Memory B cell (primary cell): ENCODE results near the gene COG3.

Experiments used
- ATAC-seq: fragments of 150-1000 bp; cut with Tn5 transposase; 2 replicates; pipeline ENCODE4 v1.10.0; 2021; ENCODE audit warnings: low read depth, mild to moderate bottlenecking, moderate library complexity
- DNase-seq, 2 donors: peaks; one replicate each; pipeline ENCODE4 v3.0.0; 2022; ENCODE audit warnings: low spot score in 2 of 2
- H3K27ac Mint-ChIP-seq: one replicate; pipeline ENCODE4 v1.8.0; 2022; ENCODE audit warnings: mild to moderate bottlenecking, moderate library complexity, mixed read lengths
- H3K27me3 Mint-ChIP-seq: one replicate; pipeline ENCODE4 v1.8.0; 2022; ENCODE audit warnings: mixed read lengths
- H3K36me3 Mint-ChIP-seq: one replicate; pipeline ENCODE4 v1.8.0; 2022; ENCODE audit warnings: mild to moderate bottlenecking, mixed read lengths
- H3K4me1 Mint-ChIP-seq: one replicate; pipeline ENCODE4 v1.8.0; 2022; ENCODE audit warnings: mixed read lengths
- H3K4me3 Mint-ChIP-seq: one replicate; pipeline ENCODE4 v1.8.0; 2022; ENCODE audit warnings: mild to moderate bottlenecking, moderate library complexity, mixed read lengths
- H3K9me3 Mint-ChIP-seq: one replicate; pipeline ENCODE4 v1.8.0; 2022; ENCODE audit warnings: mixed read lengths

Gene COG3

DNA sequence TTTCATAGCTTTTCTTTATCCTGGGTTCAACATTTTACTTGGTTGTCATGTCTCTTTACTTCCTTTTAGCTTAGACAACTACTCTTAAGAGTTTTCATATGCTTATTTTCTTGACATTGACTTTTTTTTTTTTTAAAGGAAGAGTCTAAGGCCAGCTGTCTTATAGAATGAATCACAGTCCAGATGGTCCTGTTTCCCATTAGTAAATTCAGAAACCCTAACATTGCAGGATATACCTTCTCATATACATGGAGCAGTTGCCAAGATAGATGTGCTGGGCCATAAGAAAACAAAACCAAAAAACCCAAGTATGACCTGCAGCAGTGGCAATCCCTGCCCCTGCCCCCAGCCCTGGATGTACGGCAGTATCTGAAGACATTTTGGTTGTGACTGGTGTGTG is 72.8 kb downstream of the COG3 start:
- no peak overlapping the region for H3K27ac Mint-ChIP-seq

DNA sequence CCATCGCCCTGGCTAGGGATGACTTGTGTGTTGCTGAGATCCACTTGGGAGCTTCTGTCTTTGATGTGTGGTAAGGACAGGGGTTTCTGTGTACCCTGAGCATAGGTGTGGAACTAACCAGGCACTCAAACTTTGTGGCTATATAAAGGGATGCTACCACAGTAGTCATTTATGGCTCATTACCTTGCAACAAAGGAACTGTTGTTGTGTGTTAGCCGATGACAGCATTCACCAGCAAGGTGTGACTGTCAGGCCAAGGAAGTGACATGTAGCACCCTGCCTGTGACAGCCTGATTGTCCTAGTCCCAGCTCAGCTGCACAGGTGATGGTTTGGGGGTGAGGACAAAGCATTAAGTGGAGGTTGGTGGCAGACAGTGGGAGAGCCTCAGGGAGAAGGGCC is 73.6 kb downstream of the COG3 start:
- Mint-ChIP-seq H3K4me1 (no peaks in the 10 kb centered on the region), H3K27ac (no peak overlapping the region), H3K9me3 (no peaks in the 10 kb centered on the region), H3K36me3 (peaks cover 10% of the 10 kb centered on the region), H3K4me3 (no peak overlapping the region), H3K27me3 (no peaks in the 10 kb centered on the region)
- DNase-seq (no peak), ATAC-seq (no peak)

More for the DNA sequence above, 72.8 kb downstream of the COG3 start:
- H3K9me3 Mint-ChIP-seq, result no peaks in the 10 kb centered on the region
- ATAC-seq, result no peak
- no peak for DNase-seq
- no peak overlapping the region for H3K4me3 Mint-ChIP-seq
- no peaks in the 10 kb centered on the region for H3K27me3 Mint-ChIP-seq
- peaks cover 16% of the 10 kb centered on the region for H3K36me3 Mint-ChIP-seq
- no peaks in the 10 kb centered on the region for H3K4me1 Mint-ChIP-seq

DNA sequence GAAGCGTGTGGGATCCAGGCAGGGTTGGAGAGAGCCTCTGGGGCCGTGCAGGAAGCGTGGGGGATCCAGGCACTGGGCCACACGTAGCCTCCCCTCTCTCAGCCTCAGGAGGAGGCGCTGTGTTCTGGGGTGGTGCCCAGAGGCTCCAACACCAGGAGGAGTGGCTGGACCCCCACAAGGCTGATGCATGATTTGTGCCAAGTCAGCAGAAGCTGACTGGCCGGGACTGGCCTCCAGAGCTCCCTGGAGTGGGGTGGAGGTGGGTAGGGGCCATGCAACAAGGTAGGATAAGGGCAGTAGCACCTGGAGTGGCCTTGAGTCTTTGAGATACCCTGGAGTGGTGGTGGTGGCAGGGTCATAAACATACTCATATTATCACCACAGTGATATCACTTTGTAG is 75.5 kb downstream of the COG3 start:
- no peaks in the 10 kb centered on the region for H3K4me1 Mint-ChIP-seq
- H3K4me3 Mint-ChIP-seq, result no peak overlapping the region
- H3K36me3 Mint-ChIP-seq, result peaks cover 5% of the 10 kb centered on the region
- no peak for ATAC-seq
- no peaks in the 10 kb centered on the region for H3K9me3 Mint-ChIP-seq
- no peak overlapping the region for H3K27ac Mint-ChIP-seq
- H3K27me3 Mint-ChIP-seq, result no peaks in the 10 kb centered on the region
- DNase-seq, result no peak

DNA sequence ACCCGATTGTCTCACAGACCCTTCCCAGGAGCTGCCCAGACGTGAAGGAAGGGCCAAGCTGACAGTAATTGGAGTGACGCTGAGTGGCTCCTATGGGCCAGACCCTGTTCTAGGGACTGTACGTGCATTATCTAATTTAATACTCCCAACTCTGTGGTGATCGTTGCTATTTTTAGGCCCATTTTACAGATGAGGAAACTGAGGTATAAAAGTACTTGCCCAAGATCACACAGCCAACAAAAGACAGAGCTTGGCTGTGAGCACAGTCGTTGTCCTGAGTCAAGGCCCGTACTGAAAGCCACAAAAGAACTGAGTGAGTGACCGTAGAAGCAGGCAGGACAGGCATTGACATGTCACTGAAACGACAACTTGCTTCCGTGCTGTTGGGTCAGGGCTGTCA is 76.1 kb downstream of the COG3 start:
- H3K4me3 Mint-ChIP-seq, result no peak overlapping the region
- H3K27me3 Mint-ChIP-seq, result no peaks in the 10 kb centered on the region
- peaks cover under 1% of the 10 kb centered on the region for H3K4me1 Mint-ChIP-seq
- H3K27ac Mint-ChIP-seq, result no peak overlapping the region
- ATAC-seq, result no peak
- H3K9me3 Mint-ChIP-seq, result no peaks in the 10 kb centered on the region
- no peaks in the 10 kb centered on the region for H3K36me3 Mint-ChIP-seq
- DNase-seq, result no peak

DNA sequence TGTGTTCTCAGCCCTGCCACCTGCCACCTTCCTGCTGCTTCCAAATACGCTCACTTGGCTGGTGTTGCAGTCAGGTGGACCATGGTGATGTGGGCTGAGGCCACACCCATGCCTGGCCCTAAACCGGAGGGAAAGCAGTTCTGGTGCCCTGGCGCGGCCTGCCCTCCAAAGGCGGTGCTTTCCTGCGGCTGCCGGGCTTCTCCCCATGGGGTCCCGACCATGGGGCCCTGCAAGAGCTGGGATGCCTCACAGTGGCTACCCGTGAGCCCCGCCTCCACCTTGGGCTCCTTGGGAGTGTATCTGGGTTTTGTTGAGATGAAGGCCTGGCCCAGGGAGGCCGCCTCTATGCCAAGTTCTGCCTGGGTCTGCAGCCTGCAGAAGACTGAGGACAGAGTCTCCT is 77.1 kb downstream of the COG3 start:
- no peaks in the 10 kb centered on the region for H3K9me3 Mint-ChIP-seq
- DNase-seq (no peak), ATAC-seq (no peak)
- H3K4me1 Mint-ChIP-seq, result peaks cover 6% of the 10 kb centered on the region
- H3K27me3 Mint-ChIP-seq, result no peaks in the 10 kb centered on the region
- no peaks in the 10 kb centered on the region for H3K36me3 Mint-ChIP-seq
- no peak overlapping the region for H3K4me3 Mint-ChIP-seq
- H3K27ac Mint-ChIP-seq, result no peak overlapping the region

DNA sequence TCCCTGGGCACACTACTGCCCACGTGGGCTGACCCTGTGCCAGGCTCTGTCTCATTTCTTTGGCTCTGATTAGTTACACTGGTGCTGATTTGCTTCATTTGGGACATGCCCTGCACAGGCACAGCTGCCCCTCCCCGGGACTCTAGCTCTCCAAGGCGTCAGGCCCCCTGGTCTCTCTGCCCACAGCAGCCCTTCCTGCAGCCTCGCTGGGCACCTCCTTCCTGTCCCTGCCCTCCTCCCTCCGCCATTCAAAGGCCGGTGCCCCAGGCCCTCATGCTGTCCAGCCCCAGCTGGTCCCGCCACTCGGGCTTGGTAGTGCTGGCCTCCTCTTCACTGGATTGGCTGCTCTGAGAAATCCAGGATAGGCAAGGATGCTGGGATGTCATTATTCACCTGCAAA is 77.7 kb downstream of the COG3 start:
- H3K4me3 Mint-ChIP-seq, result no peak overlapping the region
- no peaks in the 10 kb centered on the region for H3K36me3 Mint-ChIP-seq
- ATAC-seq, result no peak
- no peaks in the 10 kb centered on the region for H3K9me3 Mint-ChIP-seq
- H3K27me3 Mint-ChIP-seq, result no peaks in the 10 kb centered on the region
- no peak for DNase-seq
- H3K4me1 Mint-ChIP-seq, result peaks cover 6% of the 10 kb centered on the region
- no peak overlapping the region for H3K27ac Mint-ChIP-seq

DNA sequence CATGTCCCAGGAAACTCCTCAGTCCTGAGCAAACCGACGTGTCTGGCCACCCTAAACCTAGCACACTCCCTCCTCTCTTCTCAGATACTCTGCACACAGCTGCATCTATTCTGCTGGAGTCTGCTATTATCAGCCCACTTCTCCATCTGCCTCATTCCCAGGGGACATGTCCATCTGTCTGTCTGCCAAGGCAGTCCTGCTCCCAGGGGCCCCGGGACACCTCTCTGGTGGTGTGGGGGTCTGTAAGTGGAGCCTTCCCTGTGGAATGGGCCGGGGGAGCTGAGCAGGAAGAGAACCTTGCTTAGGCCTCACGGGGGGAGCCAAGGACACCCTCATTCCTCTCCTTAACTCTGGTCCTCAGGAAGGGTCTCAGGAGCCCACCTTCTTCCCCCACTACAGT is 78.1 kb downstream of the COG3 start:
- Mint-ChIP-seq H3K27ac (no peak overlapping the region), H3K9me3 (no peaks in the 10 kb centered on the region), H3K27me3 (no peaks in the 10 kb centered on the region), H3K4me3 (no peak overlapping the region), H3K4me1 (peaks cover 6% of the 10 kb centered on the region), H3K36me3 (no peaks in the 10 kb centered on the region)
- ATAC-seq, result no peak
- DNase-seq, result no peak

DNA sequence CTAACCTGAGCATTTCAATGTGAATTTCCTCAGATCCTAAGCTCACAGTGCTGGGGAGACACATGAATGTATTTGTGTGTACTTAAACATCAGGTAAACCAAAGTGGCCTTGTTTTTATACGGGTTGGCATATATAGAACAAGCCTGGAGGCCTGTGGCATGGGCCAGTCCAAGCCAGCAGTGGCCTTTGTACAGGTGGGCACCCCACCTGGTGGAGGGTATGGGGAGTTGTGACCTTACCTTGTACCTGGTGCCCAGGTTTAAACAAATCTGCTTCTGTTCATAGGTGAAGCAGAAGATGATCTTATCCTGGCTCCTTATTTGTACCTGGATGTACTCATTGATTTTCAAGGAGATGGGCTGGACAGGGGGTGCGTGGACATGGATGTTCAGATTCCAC is 79.8 kb downstream of the COG3 start:
- Mint-ChIP-seq H3K27ac (no peak overlapping the region), H3K27me3 (no peaks in the 10 kb centered on the region), H3K36me3 (no peaks in the 10 kb centered on the region), H3K4me3 (no peak overlapping the region), H3K4me1 (peaks cover 6% of the 10 kb centered on the region), H3K9me3 (no peaks in the 10 kb centered on the region)
- ATAC-seq (no peak), DNase-seq (no peak)

DNA sequence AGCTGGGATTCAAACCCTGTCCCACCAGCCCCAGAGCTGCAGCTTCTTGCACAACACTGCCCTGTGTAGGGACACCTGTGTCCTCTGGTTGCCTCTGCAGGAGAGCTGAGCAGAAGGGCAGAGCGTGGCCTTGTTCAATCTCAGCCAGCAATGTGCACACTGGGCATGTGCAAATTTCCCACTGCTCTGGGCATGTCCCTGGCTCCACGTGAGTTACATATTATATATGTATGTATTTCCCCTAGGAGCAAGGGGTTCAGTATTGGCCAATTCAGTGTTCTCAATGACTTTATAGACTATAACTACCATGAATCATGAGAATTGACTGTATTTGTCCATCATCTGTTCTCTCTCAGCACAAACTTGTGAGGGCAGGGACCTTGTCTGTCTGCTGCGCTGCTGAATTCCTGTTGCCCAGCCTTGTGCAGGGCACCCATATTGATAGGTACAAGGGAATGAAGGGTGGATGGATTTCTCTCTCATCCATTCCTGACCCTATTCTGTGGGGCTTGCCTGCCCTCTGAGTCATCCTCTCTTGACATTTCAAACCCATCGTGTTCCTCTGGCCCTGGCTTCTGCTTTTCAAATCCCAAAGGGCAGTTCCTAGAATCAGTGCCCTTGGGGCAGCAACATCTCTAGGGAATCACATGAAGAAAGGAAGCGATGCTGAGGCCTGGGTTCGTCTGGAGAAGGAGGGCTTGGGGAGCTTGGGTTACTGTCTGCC is 81.1 kb downstream of the COG3 start:
- peaks cover 6% of the 10 kb centered on the region for H3K4me1 Mint-ChIP-seq
- H3K27me3 Mint-ChIP-seq, result peaks cover 2% of the 10 kb centered on the region
- no peak overlapping the region for H3K27ac Mint-ChIP-seq
- ATAC-seq (no peak), DNase-seq (no peak)
- H3K4me3 Mint-ChIP-seq, result no peak overlapping the region
- no peaks in the 10 kb centered on the region for H3K9me3 Mint-ChIP-seq
- H3K36me3 Mint-ChIP-seq, result no peaks in the 10 kb centered on the region

DNA sequence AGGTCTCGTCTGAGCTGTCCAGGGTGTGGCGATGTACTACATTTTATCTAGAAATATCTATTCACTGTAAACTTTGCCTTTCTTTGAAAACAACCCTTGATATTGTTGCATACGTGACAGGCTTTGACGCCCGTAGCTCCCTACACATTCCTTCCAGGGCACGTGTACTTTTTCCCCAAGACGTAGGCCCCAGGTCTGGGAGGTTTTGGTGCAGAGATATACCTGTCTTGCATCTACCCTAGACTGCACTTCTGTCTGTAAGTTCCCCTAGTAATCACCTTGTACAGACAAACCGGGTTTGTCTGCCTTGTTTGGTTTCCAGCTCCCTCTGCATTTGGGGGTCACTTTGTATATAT is 81.6 kb downstream of the COG3 start:
- Mint-ChIP-seq H3K27me3 (peaks cover 2% of the 10 kb centered on the region), H3K27ac (no peak overlapping the region), H3K4me3 (no peak overlapping the region), H3K9me3 (no peaks in the 10 kb centered on the region), H3K36me3 (no peaks in the 10 kb centered on the region), H3K4me1 (peaks cover 6% of the 10 kb centered on the region)
- ATAC-seq (no peak), DNase-seq (no peak)

DNA sequence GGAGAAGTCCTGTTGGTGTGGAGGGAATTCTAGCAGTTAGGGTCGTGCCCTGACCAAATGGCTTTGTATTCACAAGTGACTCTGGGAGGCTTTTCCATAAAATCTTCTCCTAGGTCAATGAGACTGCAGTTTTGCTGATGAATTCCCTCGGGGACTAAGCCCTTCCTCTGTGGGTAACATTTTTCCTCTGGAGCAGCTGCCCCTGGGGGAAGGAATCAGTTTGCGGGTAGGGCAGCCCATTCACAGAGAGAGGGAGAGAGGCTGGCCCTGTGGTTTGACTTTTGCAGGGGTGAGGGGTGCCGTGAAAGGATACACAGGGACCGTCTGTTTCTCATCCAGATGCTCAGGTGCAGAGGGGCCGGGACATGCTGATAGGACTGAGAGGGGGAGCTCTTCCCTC is 83.5 kb downstream of the COG3 start:
- H3K27me3 Mint-ChIP-seq, result peaks cover 2% of the 10 kb centered on the region
- H3K9me3 Mint-ChIP-seq, result no peaks in the 10 kb centered on the region
- no peak overlapping the region for H3K4me3 Mint-ChIP-seq
- DNase-seq (no peak), ATAC-seq (no peak)
- no peaks in the 10 kb centered on the region for H3K36me3 Mint-ChIP-seq
- peaks cover 6% of the 10 kb centered on the region for H3K4me1 Mint-ChIP-seq
- H3K27ac Mint-ChIP-seq, result no peak overlapping the region

DNA sequence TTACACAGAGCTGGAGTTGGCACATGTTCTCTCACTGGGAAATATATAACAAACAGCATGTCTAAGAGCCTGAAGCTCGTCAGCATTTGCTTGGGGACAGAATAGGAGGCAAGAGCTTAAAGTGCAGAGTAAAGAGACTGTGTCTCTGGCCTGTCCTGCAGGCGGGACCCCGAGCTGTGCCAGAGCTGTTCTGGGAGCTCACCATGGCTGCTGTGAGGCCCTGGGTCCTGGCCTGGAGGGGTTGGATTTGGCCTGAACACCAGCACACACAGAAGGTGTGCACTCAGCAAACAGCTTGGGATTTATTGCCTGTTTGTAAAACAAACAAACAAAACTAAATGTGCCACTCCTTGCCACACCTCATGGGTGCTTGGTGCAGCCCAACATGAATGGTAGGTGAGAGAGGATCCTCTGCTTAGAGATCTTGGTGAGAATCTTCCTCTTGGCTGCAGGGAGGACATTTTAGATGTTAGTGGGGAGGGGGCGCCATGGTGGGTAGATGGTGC is 89.9 kb downstream of the COG3 start:
- Mint-ChIP-seq H3K27me3 (peaks cover 6% of the 10 kb centered on the region), H3K4me3 (no peak overlapping the region), H3K36me3 (no peaks in the 10 kb centered on the region), H3K9me3 (peaks cover 5% of the 10 kb centered on the region), H3K27ac (no peak overlapping the region), H3K4me1 (no peaks in the 10 kb centered on the region)
- ATAC-seq (no peak), DNase-seq (no peak)

DNA sequence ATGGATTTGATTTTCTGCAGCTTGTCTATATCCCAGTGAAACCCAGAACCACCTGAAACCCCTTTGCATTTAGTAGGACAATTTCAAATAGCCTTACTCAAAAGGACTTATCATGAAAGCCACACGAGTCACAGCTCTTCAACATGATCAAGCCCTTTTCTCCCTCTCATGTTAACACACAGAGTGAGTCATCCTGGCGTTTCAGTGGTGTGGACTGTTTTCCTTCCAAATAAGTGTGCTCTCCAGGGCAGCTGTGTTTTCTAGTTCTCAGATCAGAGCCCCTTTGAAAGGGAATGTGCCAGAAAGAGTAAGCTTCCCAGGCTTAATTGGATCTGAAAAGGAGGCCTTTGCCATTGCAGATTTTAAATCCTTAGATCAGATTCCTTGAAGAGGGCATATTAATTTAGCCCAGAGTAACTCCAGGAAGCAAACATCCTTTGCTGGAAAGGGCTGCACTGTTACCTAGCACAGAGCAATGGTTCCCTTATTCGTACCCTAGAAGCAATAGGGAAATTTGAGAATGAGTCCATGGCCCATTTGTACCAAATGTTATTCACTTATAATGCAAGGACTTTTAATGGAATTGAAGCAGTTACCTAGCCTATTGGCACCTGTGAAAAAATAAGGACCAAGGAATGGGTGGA is 99.5 kb downstream of the COG3 start:
- Mint-ChIP-seq H3K4me3 (no peak overlapping the region), H3K27ac (no peak overlapping the region), H3K27me3 (peaks cover 20% of the 10 kb centered on the region), H3K4me1 (no peaks in the 10 kb centered on the region), H3K9me3 (peaks cover 8% of the 10 kb centered on the region), H3K36me3 (no peaks in the 10 kb centered on the region)
- no peak for DNase-seq
- ATAC-seq, result no peak

DNA sequence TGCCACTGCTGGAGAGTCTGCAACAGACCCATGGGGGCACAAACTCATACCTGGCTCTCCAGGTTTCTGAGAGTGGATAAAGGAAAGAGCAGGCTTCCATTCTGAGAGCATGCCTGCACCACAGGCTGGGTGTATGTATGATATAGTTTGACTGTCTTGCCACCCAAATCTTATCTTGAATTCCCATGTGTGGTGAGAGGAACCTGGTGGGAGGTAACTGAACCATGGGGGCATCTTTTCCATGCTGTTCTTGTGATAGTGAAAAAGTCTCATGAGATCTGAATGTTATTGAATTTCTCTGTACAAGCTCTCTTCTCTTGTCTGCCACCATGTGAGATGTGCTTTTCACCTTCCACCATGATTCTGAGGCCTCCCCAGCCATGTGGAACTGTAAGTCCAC is 100.6 kb downstream of the COG3 start:
- no peak overlapping the region for H3K4me3 Mint-ChIP-seq
- H3K9me3 Mint-ChIP-seq, result peaks cover 7% of the 10 kb centered on the region
- no peaks in the 10 kb centered on the region for H3K36me3 Mint-ChIP-seq
- peaks cover 21% of the 10 kb centered on the region for H3K27me3 Mint-ChIP-seq
- DNase-seq (no peak), ATAC-seq (no peak)
- no peak overlapping the region for H3K27ac Mint-ChIP-seq
- H3K4me1 Mint-ChIP-seq, result no peaks in the 10 kb centered on the region
